ENCODE data around the gene METTL15.
"Not testable (repeated sequence)": the region's sequence is repeated elsewhere in the genome, so short reads cannot be mapped to it uniquely, and the experiment has no call there.

The METTL15 gene

DNA sequence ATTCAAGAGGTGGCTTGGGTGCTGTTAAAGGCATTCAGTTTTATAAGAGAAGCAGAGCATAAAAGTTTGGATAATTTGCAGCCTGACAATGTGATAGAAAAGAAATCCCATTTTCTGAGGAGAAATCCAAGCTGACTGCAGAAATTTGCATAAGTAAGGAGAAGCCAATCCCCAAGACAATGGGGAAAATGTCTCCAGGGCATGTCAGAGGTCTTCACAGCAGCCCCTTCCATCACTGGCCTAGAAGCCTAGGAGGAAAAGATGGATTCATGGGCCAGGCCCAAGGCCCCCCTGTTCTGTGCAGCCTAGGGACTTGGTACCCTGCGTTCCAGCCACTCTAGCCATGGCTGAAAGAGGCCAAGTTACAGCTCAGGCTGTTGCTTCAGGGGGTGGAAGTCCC is 207.3 kb downstream of the METTL15 start:
- Histone ChIP-seq H3K27ac (ENCODE audit: low read length) (no peak overlapping the region), H3K36me3 (ENCODE audit: insufficient read depth, low read depth, low read length) (no peaks in the 10 kb centered on the region), H3K9ac (ENCODE audit: low read depth, low read length) (no peak overlapping the region), H3K27me3 (ENCODE audit: insufficient read depth, low read length) (no peaks in the 10 kb centered on the region), H3K9me3 (ENCODE audit: insufficient read depth, low read depth, low read length) (no peaks in the 10 kb centered on the region), H3K4me3 (ENCODE audit: low read length) (no peak overlapping the region), H3K4me1 (ENCODE audit: insufficient read depth, low read length) (no peaks in the 10 kb centered on the region)

- H3K36me3 ChIP-seq (ENCODE audit: insufficient read depth, low read depth, low read length): no peaks in the 10 kb centered on the region
Observed at GRCh38 chr11:28318871-28319270, 210.7 kb downstream of the METTL15 start.

DNA sequence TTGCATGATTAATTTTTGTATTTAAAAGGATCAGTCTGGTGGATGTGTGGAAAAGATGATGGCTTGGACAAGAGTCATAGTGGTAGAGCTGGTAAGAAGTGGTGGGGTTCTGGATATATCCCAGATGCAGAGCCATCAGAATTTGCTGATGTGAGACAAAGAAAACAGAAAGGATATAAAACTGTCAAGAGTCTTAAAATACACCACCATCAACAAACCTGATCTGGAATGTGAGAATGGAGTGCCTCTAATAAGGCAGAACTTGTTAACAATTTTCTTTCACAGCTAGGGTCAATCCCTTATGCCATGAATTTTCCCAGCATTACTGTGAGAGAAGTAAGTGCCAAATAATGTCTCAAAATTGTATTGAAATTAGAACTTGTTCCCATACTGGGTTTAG is 215.4 kb downstream of the METTL15 start:
- no peak overlapping the region for H3K4me3 ChIP-seq (ENCODE audit: low read length)
- H3K27me3 ChIP-seq (ENCODE audit: insufficient read depth, low read length): no peaks in the 10 kb centered on the region
- no peaks in the 10 kb centered on the region for H3K9me3 ChIP-seq (ENCODE audit: insufficient read depth, low read depth, low read length)
- no peak overlapping the region for H3K27ac ChIP-seq (ENCODE audit: low read length)
- no peak overlapping the region for H3K9ac ChIP-seq (ENCODE audit: low read depth, low read length)
- no peaks in the 10 kb centered on the region for H3K36me3 ChIP-seq (ENCODE audit: insufficient read depth, low read depth, low read length)
- peaks cover 4% of the 10 kb centered on the region; the same call in 1 of the 2 replicates for H3K4me1 ChIP-seq (ENCODE audit: insufficient read depth, low read length)

More at GRCh38 chr11:28318871-28319270, 210.7 kb downstream of the METTL15 start:
- Histone ChIP-seq H3K27ac (ENCODE audit: low read length) (no peak overlapping the region), H3K9ac (ENCODE audit: low read depth, low read length) (no peak overlapping the region), H3K27me3 (ENCODE audit: insufficient read depth, low read length) (no peaks in the 10 kb centered on the region), H3K4me1 (ENCODE audit: insufficient read depth, low read length) (peaks cover 4% of the 10 kb centered on the region; the same call in 1 of the 2 replicates), H3K9me3 (ENCODE audit: insufficient read depth, low read depth, low read length) (no peaks in the 10 kb centered on the region), H3K4me3 (ENCODE audit: low read length) (no peak overlapping the region)

DNA sequence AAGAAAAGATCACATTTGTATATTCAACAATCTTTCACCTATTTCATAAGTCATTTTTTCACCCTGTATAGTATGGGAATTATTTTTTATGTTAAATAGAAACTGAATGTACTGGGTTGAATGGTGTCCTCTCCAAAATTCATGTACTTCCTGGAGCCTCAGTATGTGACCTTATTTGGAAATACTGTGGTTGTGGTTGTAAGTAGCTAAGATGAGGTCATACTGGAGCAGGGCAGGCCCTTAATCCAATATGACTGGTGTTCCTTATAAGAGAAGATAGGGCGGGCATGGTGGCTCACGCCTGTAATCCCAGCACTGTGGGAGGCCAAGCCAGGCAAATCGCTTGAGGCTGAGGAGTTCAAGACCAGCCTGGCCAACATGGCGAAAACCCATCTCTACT is 224.2 kb downstream of the METTL15 start:
- H3K4me1 ChIP-seq (ENCODE audit: insufficient read depth, low read length); H3K27ac ChIP-seq (ENCODE audit: low read length); H3K9ac ChIP-seq (ENCODE audit: low read depth, low read length); H3K9me3 ChIP-seq (ENCODE audit: insufficient read depth, low read depth, low read length); H3K27me3 ChIP-seq (ENCODE audit: insufficient read depth, low read length); H3K4me3 ChIP-seq (ENCODE audit: low read length); H3K36me3 ChIP-seq (ENCODE audit: insufficient read depth, low read depth, low read length): not testable (repeated sequence)

GRCh38 chr11:28337701-28338100 is 229.5 kb downstream of the METTL15 start:
- H3K27ac ChIP-seq (ENCODE audit: low read length): no peak overlapping the region

DNA sequence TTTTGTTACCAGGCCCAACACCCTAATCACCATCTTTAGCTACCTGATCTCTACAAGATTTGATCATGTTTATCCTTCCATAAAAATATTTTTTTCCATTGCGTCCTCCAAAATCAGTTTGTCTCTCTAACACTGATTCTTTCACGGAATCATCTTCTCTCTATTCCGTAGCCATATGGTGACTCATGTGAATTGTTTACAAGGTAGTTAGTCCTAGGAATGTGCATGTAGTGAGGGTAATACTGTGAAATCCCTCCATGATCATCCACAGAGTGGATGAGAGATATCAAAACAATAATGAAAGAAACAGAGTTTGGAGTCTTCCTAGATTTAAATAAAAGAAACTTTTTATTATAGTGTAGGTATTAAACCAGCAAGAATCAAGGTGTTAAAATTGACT is 230.2 kb downstream of the METTL15 start:
- H3K4me3 ChIP-seq (ENCODE audit: low read length): no peak overlapping the region
- H3K36me3 ChIP-seq (ENCODE audit: insufficient read depth, low read depth, low read length): no peaks in the 10 kb centered on the region
- H3K9me3 ChIP-seq (ENCODE audit: insufficient read depth, low read depth, low read length): peaks cover 14% of the 10 kb centered on the region
- no peak overlapping the region for H3K27ac ChIP-seq (ENCODE audit: low read length)
- no peak overlapping the region for H3K9ac ChIP-seq (ENCODE audit: low read depth, low read length)
- 0 out of 2 replicates have a peak, but pooled peaks cover 2% of the 10 kb centered on the region for H3K4me1 ChIP-seq (ENCODE audit: insufficient read depth, low read length)
- no peaks in the 10 kb centered on the region for H3K27me3 ChIP-seq (ENCODE audit: insufficient read depth, low read length)

More at GRCh38 chr11:28337701-28338100, 229.5 kb downstream of the METTL15 start:
- Histone ChIP-seq H3K9ac (ENCODE audit: low read depth, low read length) (no peak overlapping the region), H3K36me3 (ENCODE audit: insufficient read depth, low read depth, low read length) (no peaks in the 10 kb centered on the region), H3K27me3 (ENCODE audit: insufficient read depth, low read length) (no peaks in the 10 kb centered on the region), H3K9me3 (ENCODE audit: insufficient read depth, low read depth, low read length) (peaks cover 14% of the 10 kb centered on the region), H3K4me1 (ENCODE audit: insufficient read depth, low read length) (no peaks in the 10 kb centered on the region), H3K4me3 (ENCODE audit: low read length) (no peak overlapping the region)

DNA sequence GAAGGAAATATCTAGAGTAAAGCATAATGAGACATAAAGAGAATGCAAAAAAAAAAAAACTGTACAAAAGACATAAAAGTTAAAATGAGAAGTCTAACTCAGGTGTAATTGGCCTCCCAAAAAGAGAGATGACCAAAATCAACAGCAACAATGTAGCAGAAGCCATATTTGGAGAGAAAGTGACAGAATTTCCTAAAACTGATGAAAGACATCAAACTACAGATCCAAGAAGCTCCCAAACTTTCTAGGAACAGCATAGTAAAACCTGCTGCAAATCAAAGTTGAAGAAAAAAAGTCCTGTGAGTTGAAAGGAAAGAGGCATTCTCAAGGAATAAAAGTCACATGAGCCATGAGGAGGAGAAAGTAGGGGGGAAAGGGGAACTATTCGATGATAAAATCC is 231.3 kb downstream of the METTL15 start:
- Histone ChIP-seq H3K4me3 (ENCODE audit: low read length) (no peak overlapping the region), H3K36me3 (ENCODE audit: insufficient read depth, low read depth, low read length) (no peaks in the 10 kb centered on the region), H3K27ac (ENCODE audit: low read length) (no peak overlapping the region), H3K9me3 (ENCODE audit: insufficient read depth, low read depth, low read length) (peaks cover 14% of the 10 kb centered on the region), H3K4me1 (ENCODE audit: insufficient read depth, low read length) (0 out of 2 replicates have a peak, but pooled peaks cover 2% of the 10 kb centered on the region), H3K27me3 (ENCODE audit: insufficient read depth, low read length) (no peaks in the 10 kb centered on the region), H3K9ac (ENCODE audit: low read depth, low read length) (no peak overlapping the region)

GRCh38 chr11:28342716-28343115 is 234.5 kb downstream of the METTL15 start:
- Histone ChIP-seq H3K9ac (ENCODE audit: low read depth, low read length) (no peak overlapping the region), H3K4me1 (ENCODE audit: insufficient read depth, low read length) (0 out of 2 replicates have a peak, but pooled peaks cover 2% of the 10 kb centered on the region), H3K36me3 (ENCODE audit: insufficient read depth, low read depth, low read length) (no peaks in the 10 kb centered on the region), H3K4me3 (ENCODE audit: low read length) (no peak overlapping the region), H3K9me3 (ENCODE audit: insufficient read depth, low read depth, low read length) (peaks cover 14% of the 10 kb centered on the region), H3K27me3 (ENCODE audit: insufficient read depth, low read length) (no peaks in the 10 kb centered on the region), H3K27ac (ENCODE audit: low read length) (no peak overlapping the region)

DNA sequence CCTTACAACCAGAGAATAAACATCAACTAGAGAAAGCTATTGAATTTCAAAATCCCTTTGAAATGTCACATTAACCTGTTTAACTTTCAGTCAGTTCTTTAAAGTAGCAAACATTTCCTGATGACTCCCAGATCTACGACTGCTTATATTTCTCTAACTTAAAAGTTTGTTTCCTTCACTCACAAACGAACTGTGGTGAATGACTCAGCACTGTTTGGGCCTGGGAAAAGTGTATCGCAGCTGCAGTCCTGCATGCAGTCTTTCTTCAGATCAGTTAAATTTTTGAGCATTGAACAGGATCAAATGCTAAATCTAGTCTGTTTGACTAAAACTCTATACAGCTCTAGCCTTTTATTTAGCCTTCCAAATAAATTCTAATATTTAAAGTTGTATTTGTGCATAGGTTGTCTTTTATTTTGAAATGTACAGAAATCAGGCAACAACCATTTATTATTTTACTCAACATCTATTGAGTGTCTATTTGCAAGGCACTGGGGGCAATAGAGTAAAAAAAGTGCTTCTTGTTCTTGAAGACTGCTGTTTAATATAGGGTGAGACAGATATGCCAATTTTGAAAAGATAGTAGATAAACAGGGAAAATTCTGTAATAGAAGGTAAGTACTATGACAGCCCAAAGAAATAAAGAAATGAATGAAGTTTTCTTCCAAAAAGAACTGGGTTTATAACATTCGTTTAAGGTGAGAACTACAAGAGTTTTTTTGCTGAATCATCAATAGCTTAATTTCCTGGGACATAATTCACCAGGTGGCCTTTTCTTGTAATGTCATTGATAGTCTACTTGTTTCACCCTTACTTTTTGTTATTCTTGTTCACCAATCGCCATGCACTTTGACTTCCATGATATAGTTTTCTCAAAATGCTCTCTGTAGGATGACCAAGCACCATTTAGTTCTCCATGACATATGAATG is 235.4 kb downstream of the METTL15 start:
- Histone ChIP-seq H3K36me3 (ENCODE audit: insufficient read depth, low read depth, low read length) (no peaks in the 10 kb centered on the region), H3K27ac (ENCODE audit: low read length) (no peak overlapping the region), H3K4me1 (ENCODE audit: insufficient read depth, low read length) (0 out of 2 replicates have a peak, but pooled peaks cover 2% of the 10 kb centered on the region), H3K27me3 (ENCODE audit: insufficient read depth, low read length) (no peaks in the 10 kb centered on the region), H3K9me3 (ENCODE audit: insufficient read depth, low read depth, low read length) (peaks cover 14% of the 10 kb centered on the region), H3K4me3 (ENCODE audit: low read length) (no peak overlapping the region), H3K9ac (ENCODE audit: low read depth, low read length) (no peak overlapping the region)

GRCh38 chr11:28346209-28346608 is 238.0 kb downstream of the METTL15 start:
- no peak overlapping the region for H3K27ac ChIP-seq (ENCODE audit: low read length)
- 0 out of 2 replicates have a peak, but pooled peaks cover 2% of the 10 kb centered on the region for H3K4me1 ChIP-seq (ENCODE audit: insufficient read depth, low read length)
- H3K36me3 ChIP-seq (ENCODE audit: insufficient read depth, low read depth, low read length): no peaks in the 10 kb centered on the region
- no peak overlapping the region for H3K9ac ChIP-seq (ENCODE audit: low read depth, low read length)
- no peaks in the 10 kb centered on the region for H3K27me3 ChIP-seq (ENCODE audit: insufficient read depth, low read length)
- H3K4me3 ChIP-seq (ENCODE audit: low read length): no peak overlapping the region
- H3K9me3 ChIP-seq (ENCODE audit: insufficient read depth, low read depth, low read length): no peaks in the 10 kb centered on the region

DNA sequence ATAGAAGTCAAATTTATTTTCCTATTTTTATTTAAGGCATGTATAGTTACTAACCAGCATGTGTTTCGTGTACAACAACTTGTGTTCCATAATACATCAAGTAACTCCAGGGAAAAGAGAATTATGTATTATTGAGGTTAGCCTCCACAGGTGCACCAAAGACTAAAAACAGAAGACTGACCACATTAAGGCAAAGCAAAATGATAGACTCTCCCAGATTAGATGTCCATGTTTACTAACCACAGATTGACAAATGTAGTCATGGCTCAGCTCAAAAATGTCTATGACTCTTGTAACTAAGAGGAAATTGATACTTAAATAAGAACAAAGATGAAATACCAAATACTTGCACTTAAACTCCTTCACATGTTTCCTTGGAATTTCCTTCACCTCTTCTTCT is 238.5 kb downstream of the METTL15 start:
- no peak overlapping the region for H3K27ac ChIP-seq (ENCODE audit: low read length)
- no peak overlapping the region for H3K4me3 ChIP-seq (ENCODE audit: low read length)
- no peaks in the 10 kb centered on the region for H3K36me3 ChIP-seq (ENCODE audit: insufficient read depth, low read depth, low read length)
- no peaks in the 10 kb centered on the region for H3K9me3 ChIP-seq (ENCODE audit: insufficient read depth, low read depth, low read length)
- H3K4me1 ChIP-seq (ENCODE audit: insufficient read depth, low read length): 0 out of 2 replicates have a peak, but pooled peaks cover 2% of the 10 kb centered on the region
- H3K9ac ChIP-seq (ENCODE audit: low read depth, low read length): no peak overlapping the region
- no peaks in the 10 kb centered on the region for H3K27me3 ChIP-seq (ENCODE audit: insufficient read depth, low read length)

GRCh38 chr11:28347371-28347770 is 239.2 kb downstream of the METTL15 start:
- Histone ChIP-seq H3K27ac (ENCODE audit: low read length) (no peak overlapping the region), H3K9ac (ENCODE audit: low read depth, low read length) (no peak overlapping the region), H3K4me3 (ENCODE audit: low read length) (no peak overlapping the region), H3K27me3 (ENCODE audit: insufficient read depth, low read length) (no peaks in the 10 kb centered on the region), H3K4me1 (ENCODE audit: insufficient read depth, low read length) (0 out of 2 replicates have a peak, but pooled peaks cover 2% of the 10 kb centered on the region), H3K36me3 (ENCODE audit: insufficient read depth, low read depth, low read length) (no peaks in the 10 kb centered on the region), H3K9me3 (ENCODE audit: insufficient read depth, low read depth, low read length) (no peaks in the 10 kb centered on the region)

All from iPS-20b (cell line).